Kidney capillary endothelial cell (primary cell): ENCODE measurements around the gene RETN.

Experiments
- DNase-seq: peaks from one replicate; pipeline ENCODE4 v3.0.0-alpha.2; 2018; ENCODE audit warnings: low spot score

The RETN gene

DNA sequence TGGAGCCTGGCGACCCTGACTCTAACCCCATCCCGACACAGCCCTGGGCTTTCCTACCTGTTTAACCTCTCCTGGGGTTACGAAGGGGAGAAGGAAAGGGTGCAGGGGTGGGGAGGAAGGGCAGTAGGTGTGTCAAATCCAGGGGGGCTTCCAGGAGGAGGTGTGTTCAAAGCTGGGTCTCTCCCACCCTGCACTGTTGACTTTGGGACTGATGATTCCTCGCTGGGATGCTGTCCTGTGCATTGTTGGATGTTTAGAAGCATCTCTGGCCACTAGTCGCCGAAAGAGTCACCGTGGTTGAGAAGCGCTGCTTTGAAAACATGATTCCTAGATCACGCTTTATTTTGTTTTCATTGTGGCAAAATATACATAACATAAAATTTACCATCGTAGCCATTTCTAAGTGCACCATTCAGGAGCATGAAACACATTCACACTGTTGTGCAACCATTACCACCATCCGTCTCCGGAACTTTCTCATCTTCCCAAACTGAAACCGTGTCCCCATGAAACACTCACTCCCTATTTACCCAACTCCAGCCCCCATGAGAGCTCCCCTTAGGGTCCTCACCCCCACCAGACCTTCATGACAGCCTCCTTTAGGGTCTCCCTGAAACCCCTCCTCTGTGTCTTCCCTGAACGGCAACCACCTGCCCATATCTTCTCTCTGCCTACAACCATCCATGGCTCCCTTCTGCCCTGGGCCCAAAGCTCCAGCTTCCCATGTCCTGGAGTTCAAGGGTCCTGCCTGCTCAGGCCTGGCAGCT is 37.5 kb downstream of the RETN start:
- no peak for DNase-seq

DNA sequence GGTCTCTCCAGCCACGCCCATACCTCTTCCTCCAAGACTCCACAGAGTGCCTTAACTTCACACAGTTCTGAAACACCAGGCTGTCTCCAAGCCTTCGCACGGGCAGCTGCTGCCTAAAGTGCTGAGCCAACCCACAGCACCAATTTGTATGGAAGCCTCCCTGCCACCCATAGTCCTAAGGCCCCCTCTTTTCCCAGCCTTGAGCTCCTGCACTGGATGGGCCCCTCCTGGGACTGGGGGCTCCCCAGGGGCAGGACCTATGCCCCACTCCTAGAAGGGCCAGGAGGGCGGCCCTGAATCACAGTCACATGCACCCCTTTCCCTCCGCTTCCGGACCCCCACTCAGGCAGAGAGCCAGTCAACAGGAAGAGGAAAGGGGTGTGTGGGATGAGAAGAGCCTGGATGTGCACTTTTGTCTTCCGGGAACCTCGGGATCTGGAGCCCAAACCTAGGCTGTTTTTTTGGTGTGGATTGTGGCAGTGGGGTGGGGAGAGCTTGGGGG is 38.2 kb downstream of the RETN start:
- DNase-seq, result no peak

DNA sequence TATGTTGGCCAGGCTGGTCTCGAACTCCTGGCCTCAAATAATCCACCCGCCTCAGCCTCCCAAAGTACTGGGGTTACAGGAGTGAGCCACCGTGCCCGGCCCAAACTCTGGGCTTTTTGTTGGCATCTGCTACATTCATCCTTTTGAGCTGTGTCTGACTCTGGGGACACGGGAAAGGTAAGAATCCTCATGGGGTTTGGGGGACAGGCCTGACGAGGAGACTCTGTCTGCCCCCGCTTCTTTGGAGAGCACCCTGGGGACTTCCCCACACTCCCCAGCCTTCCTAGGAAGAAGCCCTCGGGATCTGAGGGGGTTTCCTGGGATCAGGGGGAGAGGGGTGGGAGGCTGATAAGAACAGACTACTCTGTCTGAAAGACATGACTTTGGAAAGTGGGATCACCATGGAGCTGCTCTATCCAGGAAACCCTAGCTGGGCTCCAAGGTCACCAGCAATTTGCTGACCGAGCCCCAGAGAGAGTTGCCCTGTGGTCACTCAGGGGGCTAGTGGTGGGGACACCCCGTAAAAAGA is 41.1 kb downstream of the RETN start:
- no peak for DNase-seq

DNA sequence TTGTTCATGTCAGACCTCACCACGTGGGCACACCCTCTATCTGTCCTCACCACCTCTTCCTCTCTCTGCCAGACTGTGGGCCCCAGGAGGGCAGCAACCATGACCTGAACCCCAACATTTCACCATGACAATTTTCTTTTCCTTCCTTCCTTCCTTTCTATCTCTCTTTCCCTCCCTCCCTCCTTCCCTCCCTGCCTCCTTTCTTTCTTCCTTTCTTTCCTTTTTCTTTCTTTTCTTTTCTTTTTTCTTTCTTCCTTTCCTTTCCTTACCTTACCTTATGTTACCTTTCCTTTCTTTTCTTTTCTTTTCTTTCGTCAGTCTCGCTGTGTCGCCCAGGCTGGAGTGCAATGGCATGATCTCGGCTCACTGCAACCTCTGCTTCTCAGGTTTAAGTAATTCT is 41.8 kb downstream of the RETN start:
- DNase-seq, result no peak

DNA sequence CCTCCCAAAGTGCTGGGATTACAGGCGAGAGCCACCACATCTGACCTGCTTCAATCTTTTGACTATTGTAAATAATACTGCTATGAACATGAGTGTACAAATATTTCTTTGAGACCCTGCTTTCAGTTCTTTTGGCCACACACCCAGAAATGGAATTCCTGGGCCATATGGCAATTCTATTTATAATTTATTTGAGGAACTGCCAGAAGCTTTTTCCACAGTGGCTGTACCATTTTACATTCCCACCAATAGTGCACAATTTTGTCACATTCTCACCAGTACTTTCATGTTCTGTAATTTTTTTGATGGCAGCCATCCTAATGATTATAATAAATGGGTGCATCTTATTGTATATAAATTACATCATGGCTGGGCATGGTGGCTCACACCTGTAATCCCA is 46.8 kb downstream of the RETN start:
- DNase-seq, result no peak

DNA sequence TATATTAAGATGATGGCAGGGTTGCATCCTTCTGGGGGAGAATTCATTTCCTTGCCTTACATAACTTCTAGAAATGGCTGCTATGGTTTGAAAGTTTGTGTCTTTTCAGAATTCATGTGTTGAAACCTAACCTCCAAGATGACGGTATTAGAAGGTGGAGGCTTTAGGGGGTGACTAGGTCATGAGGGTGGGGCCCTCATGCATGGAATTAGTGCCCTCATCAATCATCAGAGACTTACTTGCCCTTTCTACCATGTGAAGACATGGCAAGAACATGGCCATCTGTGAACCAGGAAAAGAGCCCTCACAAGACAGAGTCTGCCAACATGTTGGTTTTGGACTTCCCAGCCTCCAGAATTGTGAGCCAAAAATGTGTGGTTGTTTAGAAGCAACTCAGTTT is 47.9 kb downstream of the RETN start:
- DNase-seq, result no peak

DNA sequence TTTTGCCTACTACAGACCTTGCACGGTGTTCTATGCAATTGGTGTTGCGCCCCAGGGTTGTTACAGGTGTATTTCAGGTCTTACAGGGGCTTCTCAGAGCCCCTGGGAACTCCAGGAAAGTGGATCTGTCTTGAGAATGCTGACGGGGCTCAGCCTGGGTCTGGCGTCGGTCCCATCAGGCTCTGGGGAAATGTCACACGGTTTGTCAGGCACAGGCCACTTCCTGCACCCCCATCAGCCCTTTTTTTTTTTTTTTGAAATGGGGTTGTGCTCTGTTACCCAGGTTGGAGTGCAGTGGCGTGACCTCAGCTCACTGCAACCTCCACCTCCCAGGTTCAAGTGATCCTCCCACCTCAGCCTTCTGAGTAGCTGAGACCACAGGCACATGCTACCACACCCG is 49.8 kb downstream of the RETN start:
- DNase-seq, result no peak
